ENCODE data around the gene NRG2. TPM values are rescaled to one million over a fixed set of nuclear protein-coding genes. Genes with fewer than 3 reads are reported as not detected.

The NRG2 gene
- total RNA-seq, 1 donor from 2014 or later = 1.4 TPM

- Mint-ChIP-seq H3K36me3 (no peaks in the 10 kb centered on the region), H3K9me3 (no peaks in the 10 kb centered on the region), H3K27ac (no peak overlapping the region), H3K4me1 (ENCODE audit: unreplicated experiment) (no peaks in the 10 kb centered on the region), H3K4me3 (no peak overlapping the region), H3K27me3 (peaks cover 58% of the 10 kb centered on the region)
- DNase-seq (ENCODE audit: extremely low spot score, unreplicated experiment) = no peak
- TF ChIP-seq CTCF (conservative IDR thresholded peaks at IDR 0.05) = no peak
These were observed 47.2 kb downstream of the NRG2 start for GRCh38 chr5:139995929-139996328.

- Mint-ChIP-seq H3K4me3 (no peak overlapping the region), H3K36me3 (no peaks in the 10 kb centered on the region), H3K9me3 (no peaks in the 10 kb centered on the region), H3K27ac (no peak overlapping the region), H3K27me3 (peaks cover 45% of the 10 kb centered on the region), H3K4me1 (ENCODE audit: unreplicated experiment) (no peaks in the 10 kb centered on the region)
- no peak for TF ChIP-seq CTCF (conservative IDR thresholded peaks at IDR 0.05)
- no peak for DNase-seq (ENCODE audit: extremely low spot score, unreplicated experiment)
These were observed 48.9 kb downstream of the NRG2 start for GRCh38 chr5:139994234-139994633.

GRCh38 chr5:139985733-139986132 is 57.4 kb downstream of the NRG2 start:
- H3K27ac Mint-ChIP-seq = no peak overlapping the region
- peaks cover 36% of the 10 kb centered on the region for H3K27me3 Mint-ChIP-seq
- TF ChIP-seq CTCF (conservative IDR thresholded peaks at IDR 0.05) = no peak
- no peak for DNase-seq (ENCODE audit: extremely low spot score, unreplicated experiment)
- H3K4me3 Mint-ChIP-seq = no peak overlapping the region
- H3K9me3 Mint-ChIP-seq = no peaks in the 10 kb centered on the region
- H3K4me1 Mint-ChIP-seq (ENCODE audit: unreplicated experiment) = peaks cover 12% of the 10 kb centered on the region
- no peaks in the 10 kb centered on the region for H3K36me3 Mint-ChIP-seq

- H3K36me3 Mint-ChIP-seq = no peaks in the 10 kb centered on the region
- no peak for DNase-seq (ENCODE audit: extremely low spot score, unreplicated experiment)
- no peak for TF ChIP-seq CTCF (conservative IDR thresholded peaks at IDR 0.05)
- H3K9me3 Mint-ChIP-seq = no peaks in the 10 kb centered on the region
- H3K27ac Mint-ChIP-seq = no peak overlapping the region
- H3K27me3 Mint-ChIP-seq = peaks cover 41% of the 10 kb centered on the region
- peaks cover 12% of the 10 kb centered on the region for H3K4me1 Mint-ChIP-seq (ENCODE audit: unreplicated experiment)
- H3K4me3 Mint-ChIP-seq = no peak overlapping the region
These were observed 57.8 kb downstream of the NRG2 start for GRCh38 chr5:139985290-139985689.

GRCh38 chr5:139984816-139985215 is 58.3 kb downstream of the NRG2 start:
- no peaks in the 10 kb centered on the region for H3K36me3 Mint-ChIP-seq
- peaks cover 12% of the 10 kb centered on the region for H3K4me1 Mint-ChIP-seq (ENCODE audit: unreplicated experiment)
- H3K9me3 Mint-ChIP-seq = no peaks in the 10 kb centered on the region

More at GRCh38 chr5:139984816-139985215, 58.3 kb downstream of the NRG2 start:
- Mint-ChIP-seq H3K4me3 (no peak overlapping the region), H3K27ac (no peak overlapping the region), H3K27me3 (peaks cover 46% of the 10 kb centered on the region)
- DNase-seq (ENCODE audit: extremely low spot score, unreplicated experiment) = no peak
- no peak for TF ChIP-seq CTCF (conservative IDR thresholded peaks at IDR 0.05)
